K562 (cell line): ENCODE data around the gene CLCN4. TPM values are rescaled to one million over a fixed set of nuclear protein-coding genes. Genes with fewer than 3 reads are reported as not detected.

ENCODE experiments used
- ATF3 ChIP-seq, 2 experiments: fragments of 450-650 bp in 1 of 2; sonication (generic) in 1 of 2; formaldehyde crosslinking in 1 of 2; IDR thresholded peaks in 1 of 2; conservative IDR thresholded peaks in 1 of 2; 2 replicates each; pipeline versions ENCODE4 v1.6.1 to v1.8.1; 2016 to 2023; ENCODE audit warnings: mild to moderate bottlenecking in 2 of 2, moderate library complexity in 2 of 2, inconsistent platforms in 1 of 2, missing genetic modification reagents in 1 of 2
- ATF6 ChIP-seq: sonication (generic); formaldehyde crosslinking; IDR thresholded peaks from 2 replicates; pipeline ENCODE4 v1.4.0; 2020; ENCODE audit warnings: mild to moderate bottlenecking, missing genetic modification reagents
- BHLHE40 ChIP-seq: IDR thresholded peaks from 2 replicates; pipeline ENCODE4 v1.6.1; 2011; ENCODE audit warnings: low read length, improper control_type of control experiment
- CBX5 ChIP-seq: IDR thresholded peaks from 2 replicates; pipeline ENCODE4 v1.6.1; 2014; ENCODE audit warnings: low read depth, borderline replicate concordance
- CHD1 ChIP-seq: fragments of 200-600 bp; sonication (generic); IDR thresholded peaks from one replicate; pipeline ENCODE4 v1.6.1; 2012; ENCODE audit warnings: mild to moderate bottlenecking, moderate library complexity, low read length, inconsistent platforms
- CTBP1 ChIP-seq: fragments of 450-650 bp; IDR thresholded peaks from 2 replicates; pipeline ENCODE4 v1.6.1; 2016; ENCODE audit warnings: borderline replicate concordance
- DMBX1 ChIP-seq: fragments of 250-450 bp; sonication (Bioruptor Pico); IDR thresholded peaks from 2 replicates; pipeline ENCODE4 v1.8.0; 2022; ENCODE audit warnings: inconsistent platforms, mild to moderate bottlenecking, moderate library complexity, borderline replicate concordance
- DPF2 ChIP-seq: fragments of 450-650 bp; IDR thresholded peaks from 2 replicates; pipeline ENCODE4 v1.6.1; 2016
- ELF2 ChIP-seq: fragments of 250-450 bp; sonication (Bioruptor Pico); IDR thresholded peaks from 2 replicates; pipeline ENCODE4 v1.5.0; 2021; ENCODE audit warnings: mild to moderate bottlenecking
- ERF ChIP-seq: fragments of 450-650 bp; formaldehyde crosslinking; IDR thresholded peaks from 2 replicates; pipeline ENCODE4 v1.4.0; 2020; ENCODE audit warnings: mild to moderate bottlenecking, mixed read lengths
- ESRRB ChIP-seq: fragments of 250-450 bp; sonication (Bioruptor Pico); IDR thresholded peaks from 2 replicates; pipeline ENCODE4 v1.5.0; 2020; ENCODE audit warnings: mild to moderate bottlenecking, moderate library complexity, borderline replicate concordance
- GTF2F1 ChIP-seq: IDR thresholded peaks from 2 replicates; pipeline ENCODE4 v1.6.1; 2011; ENCODE audit warnings: low read depth, low read length, improper control_type of control experiment
- HEY1 ChIP-seq: fragments of 250-450 bp; sonication (Bioruptor Pico); IDR thresholded peaks from 2 replicates; pipeline ENCODE4 v1.5.0; 2020; ENCODE audit warnings: mild to moderate bottlenecking, moderate library complexity, borderline replicate concordance
- IRF2 ChIP-seq: sonication (generic); formaldehyde crosslinking; IDR thresholded peaks from 2 replicates; pipeline ENCODE4 v1.8.1; 2022; ENCODE audit warnings: mild to moderate bottlenecking, missing genetic modification reagents
- KHSRP ChIP-seq: fragments of 450-650 bp; IDR thresholded peaks from 2 replicates; pipeline ENCODE4 v1.6.1; 2017
- L3MBTL2 ChIP-seq: fragments of 450-650 bp; IDR thresholded peaks from 2 replicates; pipeline ENCODE4 v1.6.1; 2016; ENCODE audit warnings: mild to moderate bottlenecking, moderate library complexity
- MCM2 ChIP-seq: fragments of 450-650 bp; IDR thresholded peaks from 2 replicates; pipeline ENCODE4 v1.6.1; 2017; ENCODE audit warnings: low read depth, mild to moderate bottlenecking
- NFIC ChIP-seq: fragments of 450-650 bp; IDR thresholded peaks from 2 replicates; pipeline ENCODE4 v1.6.1; 2017; ENCODE audit warnings: mild to moderate bottlenecking, inconsistent platforms
- PHF20 ChIP-seq: fragments of 450-650 bp; IDR thresholded peaks from 2 replicates; pipeline ENCODE4 v1.6.1; 2018; ENCODE audit not compliant: partially characterized antibody
- POLR2B ChIP-seq: fragments of 450-650 bp; IDR thresholded peaks from 2 replicates; pipeline ENCODE4 v1.6.1; 2018; ENCODE audit warnings: low read depth; ENCODE audit not compliant: partially characterized antibody
- POLR2G ChIP-seq: fragments of 200-400 bp; formaldehyde crosslinking; IDR thresholded peaks from 2 replicates; pipeline ENCODE4 v1.6.1; 2017; ENCODE audit warnings: low read depth, mild to moderate bottlenecking, antibody characterized with exemption, low read length, moderate library complexity
- RB1 ChIP-seq: fragments of 450-650 bp; IDR thresholded peaks from 2 replicates; pipeline ENCODE4 v1.6.1; 2017; ENCODE audit warnings: low read depth, mild to moderate bottlenecking
- SMAD1 ChIP-seq: fragments of 150-350 bp; IDR thresholded peaks from 2 replicates; pipeline ENCODE4 v1.6.1; 2014; ENCODE audit warnings: low read length, low read depth; ENCODE audit not compliant: partially characterized antibody
- SPI1 ChIP-seq: IDR thresholded peaks from 2 replicates; pipeline ENCODE4 v1.6.1; 2011; ENCODE audit warnings: low read depth, low read length, control low read depth, borderline replicate concordance
- TEAD2 ChIP-seq: fragments of 450-650 bp; IDR thresholded peaks from 2 replicates; pipeline ENCODE4 v1.6.1; 2016; ENCODE audit warnings: missing genetic modification characterization, control low read depth, missing compliant biosample characterization
- TGIF2 ChIP-seq: sonication (generic); formaldehyde crosslinking; IDR thresholded peaks from 2 replicates; pipeline ENCODE4 v1.8.1; 2022; ENCODE audit warnings: mild to moderate bottlenecking, missing genetic modification reagents, moderate library complexity
- WHSC1 ChIP-seq: IDR thresholded peaks from one replicate; pipeline ENCODE4 v1.6.1; 2012; ENCODE audit warnings: low read length, control low read depth, inconsistent platforms
- ZNF212 ChIP-seq: fragments of 450-650 bp; formaldehyde crosslinking; IDR thresholded peaks from 2 replicates; pipeline ENCODE4 v1.4.0; 2020; ENCODE audit warnings: mild to moderate bottlenecking
- ZNF263 ChIP-seq: sonication (generic); formaldehyde crosslinking; IDR thresholded peaks from 2 replicates; pipeline ENCODE4 v1.8.0; 2022; ENCODE audit warnings: mild to moderate bottlenecking, missing genetic modification reagents, borderline replicate concordance
- ZNF316 ChIP-seq: fragments of 450-650 bp; IDR thresholded peaks from 2 replicates; pipeline ENCODE4 v1.6.1; 2016
- ZNF445 ChIP-seq: fragments of 250-450 bp; sonication (Bioruptor Pico); IDR thresholded peaks from 2 replicates; pipeline ENCODE4 v1.4.0; 2020; ENCODE audit warnings: low read depth, mild to moderate bottlenecking, moderate library complexity
- polyA plus RNA-seq, 8 experiments: library from polyadenylated mRNA; depleted of rRNA in 4 of 8; stranded (reverse) in 5 of 8; unstranded in 3 of 8; fragments of >200 nt; fragmentation: Nextera tagmentation in 2 of 8; fragmentation: Illumina TruSeq in 1 of 8; extraction: Ambion mirVana in 2 of 8; extraction: Trizol in 1 of 8; gene quantifications; 2 replicates each; pipeline versions ENCODE4 v1.2.1 to v1.2.3, GENCODE V29; 2011 to 2014; ENCODE audit warnings: inconsistent platforms in 1 of 8, missing spikeins in 1 of 8
- total RNA-seq, 7 experiments: library from RNA; depleted of rRNA in 6 of 7; stranded (reverse); fragments of >200 nt in 6 of 7; fragmentation: Illumina TruSeq in 2 of 7; extraction: Trizol in 2 of 7; gene quantifications; 2 replicates each; pipeline versions ENCODE4 v1.2.1 to v1.2.3, GENCODE V29; 2011 to 2021; ENCODE audit warnings: low replicate concordance in 1 of 7

CLCN4 gene
- total and polyA plus RNA-seq, 9 of the 15 experiments (the other 6 are each of a cell fraction or from before 2014, with no cell fraction given): 0.03 to 0.24 (median 0.10) TPM; not detected in 1

GRCh38 chrX:10173331-10173900, 16.6 kb downstream of the CLCN4 start (continued):
- TF ChIP-seq TGIF2 (no peak), KHSRP (no peak), DMBX1 (CRISPR knock-in tag) (no peak), SMAD1 (no peak), ZNF212 (CRISPR knock-in tag) (no peak), SPI1 (no peak), ZNF316 (peak; percentile 98), IRF2 (CRISPR knock-in tag) (no peak), ERF (no peak), WHSC1 (no peak), MCM2 (no peak), CTBP1 (no peak), TEAD2 (tag) (no peak), L3MBTL2 (peak; percentile 37; the same call in 1 of the 2 replicates), ATF6 (no peak), ESRRB (CRISPR knock-in tag) (no peak), CBX5 (no peak), RB1 (no peak), ATF3 (IDR thresholded peaks at IDR 0.05) (peak; percentile 60), ATF3 (CRISPR knock-in tag; conservative IDR thresholded peaks at IDR 0.05) (no peak), ZNF263 (CRISPR knock-in tag) (no peak), POLR2B (no peak), NFIC (peak; percentile 81), BHLHE40 (peak; percentile 51), POLR2G (no peak), ZNF445 (no peak), HEY1 (CRISPR knock-in tag) (no peak), CHD1 (no peak), ELF2 (no peak), DPF2 (peak; percentile 30; the same call in 1 of the 2 replicates), GTF2F1 (no peak), PHF20 (no peak)
